DND-41 (cell line): Measurements from ENCODE around the gene TSPAN2.

Experiments used
- EZH2 ChIP-seq: IDR thresholded peaks from 3 replicates; pipeline ENCODE4 v1.6.1; 2012; ENCODE audit warnings: borderline replicate concordance, low read depth, mild to moderate bottlenecking, moderate library complexity, low read length, inconsistent platforms; ENCODE audit not compliant: severe bottlenecking
- TF ChIP-seq, protein P1 (sequence below): IDR thresholded peaks from 2 replicates; pipeline ENCODE4 v1.5.1; 2012; ENCODE audit warnings: borderline replicate concordance, low read length, moderate library complexity, mild to moderate bottlenecking; ENCODE audit not compliant: poor library complexity, severe bottlenecking; ENCODE audit errors: extremely low read depth

DNA sequence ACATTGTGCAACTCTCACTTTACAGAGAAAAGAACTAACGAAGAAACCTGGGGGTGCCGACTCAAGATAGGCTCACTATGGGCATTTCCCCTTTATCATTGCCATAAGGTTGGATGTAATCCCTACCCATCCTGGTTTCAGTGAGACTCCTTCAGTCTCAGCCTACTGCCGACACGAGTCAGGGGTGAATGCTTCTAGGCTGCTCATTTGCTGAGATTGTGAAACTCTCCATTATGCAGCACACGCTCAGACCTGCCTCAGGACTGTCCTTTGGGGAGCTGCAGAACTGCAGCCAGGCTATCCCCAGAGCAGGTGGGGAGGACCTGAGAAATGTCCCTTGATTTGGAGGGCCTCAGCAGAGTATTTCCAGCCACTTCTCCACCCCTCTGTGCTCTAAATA lies 37.5 kb downstream of the TSPAN2 start:
- TF ChIP-seq, protein P1, sequence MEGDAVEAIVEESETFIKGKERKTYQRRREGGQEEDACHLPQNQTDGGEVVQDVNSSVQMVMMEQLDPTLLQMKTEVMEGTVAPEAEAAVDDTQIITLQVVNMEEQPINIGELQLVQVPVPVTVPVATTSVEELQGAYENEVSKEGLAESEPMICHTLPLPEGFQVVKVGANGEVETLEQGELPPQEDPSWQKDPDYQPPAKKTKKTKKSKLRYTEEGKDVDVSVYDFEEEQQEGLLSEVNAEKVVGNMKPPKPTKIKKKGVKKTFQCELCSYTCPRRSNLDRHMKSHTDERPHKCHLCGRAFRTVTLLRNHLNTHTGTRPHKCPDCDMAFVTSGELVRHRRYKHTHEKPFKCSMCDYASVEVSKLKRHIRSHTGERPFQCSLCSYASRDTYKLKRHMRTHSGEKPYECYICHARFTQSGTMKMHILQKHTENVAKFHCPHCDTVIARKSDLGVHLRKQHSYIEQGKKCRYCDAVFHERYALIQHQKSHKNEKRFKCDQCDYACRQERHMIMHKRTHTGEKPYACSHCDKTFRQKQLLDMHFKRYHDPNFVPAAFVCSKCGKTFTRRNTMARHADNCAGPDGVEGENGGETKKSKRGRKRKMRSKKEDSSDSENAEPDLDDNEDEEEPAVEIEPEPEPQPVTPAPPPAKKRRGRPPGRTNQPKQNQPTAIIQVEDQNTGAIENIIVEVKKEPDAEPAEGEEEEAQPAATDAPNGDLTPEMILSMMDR: no peak
- TF ChIP-seq EZH2: no peak
